Right lobe of liver (tissue), 6 donors: ENCODE measurements around the gene MBNL2. TPM values are rescaled to one million over a fixed set of nuclear protein-coding genes. Genes with fewer than 3 reads are reported as not detected.

Experiments
- ATAC-seq, 4 donors: fragments of 200-7000 bp; cut with Tn5 transposase; one replicate each; pipeline ENCODE4 v1.9.1; 2020; ENCODE audit warnings: mild to moderate bottlenecking in 4 of 4, moderate library complexity in 4 of 4
- DNase-seq, 3 donors: peaks; one replicate each; pipeline ENCODE4 v3.0.0-alpha.2; 2020
- H3K27ac ChIP-seq, 3 donors: fragments of 200-600 bp; one replicate each; pipeline ENCODE4 v1.8.0; 2022
- H3K27me3 ChIP-seq, 2 donors: fragments of 200-600 bp; one replicate each; pipeline ENCODE4 v1.8.0; 2022
- H3K36me3 ChIP-seq, 4 donors: fragments of 200-600 bp; sonication (generic) in 1 of 4; one replicate each; pipeline versions ENCODE4 v1.5.1 to v1.8.0; 2017 to 2022; ENCODE audit warnings: control low read depth in 1 of 4
- H3K4me1 ChIP-seq, 4 donors: fragments of 200-600 bp; sonication (generic) in 1 of 4; one replicate each; pipeline versions ENCODE4 v1.5.1 to v1.8.0; 2017 to 2022; ENCODE audit warnings: control low read depth in 1 of 4
- H3K4me3 ChIP-seq, 3 donors: fragments of 200-600 bp; one replicate each; pipeline ENCODE4 v1.8.0; 2022
- H3K9me3 ChIP-seq, 4 donors: fragments of 200-600 bp; sonication (generic) in 1 of 4; one replicate each; pipeline versions ENCODE4 v1.5.1 to v1.8.0; 2017 to 2022; ENCODE audit warnings: control low read depth in 1 of 4
- CTCF ChIP-seq, 4 donors: fragments of 200-600 bp in 3 of 4; fragments of 450-650 bp in 1 of 4; IDR thresholded peaks; one replicate each; pipeline versions ENCODE4 v1.5.1 to v1.8.0; 2016 to 2022; ENCODE audit warnings: antibody characterized with exemption in 4 of 4, mild to moderate bottlenecking in 2 of 4
- POLR2A ChIP-seq: fragments of 450-650 bp; IDR thresholded peaks from one replicate; pipeline ENCODE4 v1.6.1; 2017; ENCODE audit warnings: antibody characterized with exemption, mild to moderate bottlenecking
- WGBS: methylation state at CpG from one replicate; pipeline ENCODE4 v1.1.6; 2018; ENCODE audit warnings: low coverage, low lambda C conversion rate; ENCODE audit not compliant: insufficient coverage; ENCODE audit errors: missing lambda C conversion rate; 5-methylcytosine and 5-hydroxymethylcytosine counted together
- intact Hi-C, 2 donors: fragments of 100-400 bp; cut with DNase I; formaldehyde crosslinking; loops; one replicate each; pipeline versions ENCODE4 v1.11.2 to v1.14.1; 2022
- total RNA-seq, 6 experiments: library from RNA; depleted of rRNA in 2 of 6; stranded (reverse); fragments of >200 nt in 2 of 6; fragmentation: NEBNext Ultra II Directional in 3 of 6; extraction: Animal tissue kit (Norgen Biotek cat#: 25700) in 3 of 6; gene quantifications; one replicate each; pipeline versions ENCODE4 v1.1.0 to v1.2.4, GENCODE V29; 2016 to 2023
- donor health status: DM: no; HTN: yes; CAD: no.
- donor health status: DM: no; HTN: no; CAD: no.
- donor health status: DM: no; HTN: no; CAD: no.
- donor health status: DM: no; HTN: yes; CAD: no.
- donor health status: DM: no; HTN: yes; CAD: no.

Gene MBNL2
- total RNA-seq, 6 experiments from 2014 or later, result 30.3 to 135 (median 81.5) TPM

DNA sequence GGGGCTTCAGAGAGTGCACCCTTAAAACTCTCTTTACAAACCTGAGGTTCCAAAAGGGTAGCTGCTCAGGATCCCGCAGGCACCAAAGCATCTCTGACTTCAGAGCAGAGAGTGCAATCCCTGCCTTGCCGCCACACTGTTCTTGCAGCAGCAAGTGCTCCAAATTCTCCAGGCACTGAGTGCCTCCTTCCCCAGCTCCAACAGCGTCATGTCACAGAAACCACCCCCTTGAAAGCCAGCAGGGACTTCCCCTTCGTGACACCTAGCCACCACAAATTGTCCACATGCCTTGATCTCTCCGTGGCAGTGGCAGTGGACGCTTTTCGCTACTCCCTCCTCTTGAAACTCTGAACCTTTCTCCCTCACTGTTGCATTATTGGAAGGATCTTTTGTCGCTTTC lies 39.9 kb downstream of the MBNL2 start:
- Histone ChIP-seq H3K9me3 (no peaks in the 10 kb centered on the region), H3K4me1 (peaks cover 0 to 59% (median 29%) of the 10 kb centered on the region in 4 donors), H3K27me3 (no peaks in the 10 kb centered on the region), H3K4me3 (no peak overlapping the region), H3K36me3 (no peaks in the 10 kb centered on the region), H3K27ac (peak overlapping the region; percentile 78 to 93 (median 90))
- WGBS, result 76% methylated on average over 5 of the region's 8 CpGs
- intact Hi-C loops, result no loop called here
- no peak for DNase-seq
- ATAC-seq, result no peak
- TF ChIP-seq POLR2A, result no peak
- TF ChIP-seq CTCF (IDR thresholded peaks at IDR 0.05), result no peak

DNA sequence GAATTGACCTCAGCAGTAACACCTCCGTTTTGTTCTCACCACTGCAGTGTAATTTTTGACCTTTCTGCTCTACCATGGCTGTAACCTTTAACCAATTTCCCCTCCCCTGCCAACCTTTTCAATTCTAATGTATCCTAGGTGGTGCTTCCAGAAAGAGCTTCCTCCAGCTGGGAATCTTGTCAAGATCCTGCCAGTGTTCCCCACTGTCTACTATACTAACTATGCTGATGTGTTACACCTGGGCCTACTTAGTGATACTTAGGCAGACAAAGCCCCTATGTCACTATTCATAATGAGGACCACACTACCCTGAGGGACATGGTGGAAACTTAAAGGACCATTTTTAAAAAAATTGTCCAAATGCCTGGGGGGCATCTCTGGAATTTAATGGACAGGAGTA lies 41.0 kb downstream of the MBNL2 start:
- WGBS, result 0% methylated on average over 1 of the region's 1 CpG
- H3K9me3 ChIP-seq, result no peaks in the 10 kb centered on the region
- ATAC-seq (no peak), DNase-seq (no peak)
- H3K4me3 ChIP-seq, result no peak overlapping the region
- intact Hi-C loops, result no loop called here
- no peaks in the 10 kb centered on the region for H3K36me3 ChIP-seq
- H3K4me1 ChIP-seq, result peaks cover 0 to 52% (median 24%) of the 10 kb centered on the region in 4 donors
- TF ChIP-seq POLR2A (no peak), CTCF (IDR thresholded peaks at IDR 0.05) (no peak)
- H3K27me3 ChIP-seq, result no peaks in the 10 kb centered on the region
- H3K27ac ChIP-seq, result peak overlapping the region in 1 of 3 donors; percentile 18

DNA sequence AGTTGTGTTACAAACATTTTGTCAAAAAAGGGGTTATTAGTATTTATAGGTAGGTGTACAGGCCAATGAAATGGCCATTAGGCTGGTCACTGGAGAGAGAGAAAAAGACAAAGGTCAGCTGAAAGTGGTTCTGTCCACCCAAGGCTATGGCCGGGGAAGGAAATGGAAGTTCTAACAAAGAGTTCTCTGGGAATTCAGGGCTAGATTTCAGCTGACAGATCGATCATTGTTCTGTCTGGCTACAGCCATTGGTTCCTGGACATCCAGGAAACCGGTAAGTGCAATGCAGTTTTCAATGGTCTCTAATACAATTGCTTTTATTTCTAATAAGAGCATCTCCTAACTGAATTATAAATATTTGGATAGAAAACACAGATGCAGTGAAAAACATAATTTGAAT lies 42.5 kb downstream of the MBNL2 start:
- intact Hi-C loops, result no loop called here
- no peak overlapping the region for H3K4me3 ChIP-seq
- no peak overlapping the region for H3K27ac ChIP-seq
- no peak for ATAC-seq
- DNase-seq, result no peak
- H3K4me1 ChIP-seq, result peaks cover 0 to 37% (median 16%) of the 10 kb centered on the region in 4 donors
- no peaks in the 10 kb centered on the region for H3K36me3 ChIP-seq
- H3K9me3 ChIP-seq, result no peaks in the 10 kb centered on the region
- WGBS, result 74% methylated on average over 3 of the region's 3 CpGs
- H3K27me3 ChIP-seq, result no peaks in the 10 kb centered on the region
- TF ChIP-seq POLR2A (no peak), CTCF (IDR thresholded peaks at IDR 0.05) (no peak)

- no peak for ATAC-seq
These were observed 44.2 kb downstream of the MBNL2 start for GRCh38 chr13:97266332-97266731.

More at GRCh38 chr13:97266332-97266731, 44.2 kb downstream of the MBNL2 start:
- H3K27ac ChIP-seq, result no peak overlapping the region
- H3K4me1 ChIP-seq, result peaks cover 0 to 27% (median 8%) of the 10 kb centered on the region in 4 donors
- TF ChIP-seq CTCF (IDR thresholded peaks at IDR 0.05), result no peak
- no peak for TF ChIP-seq POLR2A
- H3K36me3 ChIP-seq, result no peaks in the 10 kb centered on the region
- H3K27me3 ChIP-seq, result no peaks in the 10 kb centered on the region
- H3K4me3 ChIP-seq, result no peak overlapping the region
- WGBS, result 74% methylated on average over 7 of the region's 8 CpGs
- intact Hi-C loops, result no loop called here
- no peak for DNase-seq
- no peaks in the 10 kb centered on the region for H3K9me3 ChIP-seq
